ENCODE results near the gene GSC.
"Not testable (repeated sequence)": the region's sequence is repeated elsewhere in the genome, so short reads cannot be mapped to it uniquely, and the experiment has no call there.

GSC gene

GRCh38 chr14:94769391-94770250 is at the start of gene GSC:
Gene GSC (minus strand): TSS chr14:94770113. CDS start chr14:94770015, 98 bp downstream.
- H3K9me3 ChIP-seq (ENCODE audit: control insufficient read depth, low read depth, low read length), result no peaks in the 10 kb centered on the region
- H3K36me3 ChIP-seq (ENCODE audit: control insufficient read depth, low read depth, low read length), result no peaks in the 10 kb centered on the region
- H3K27ac ChIP-seq (ENCODE audit: low read length), result no peak within 1 kb of the TSS
- H3K4me1 ChIP-seq (ENCODE audit: control insufficient read depth, low read depth, low read length), result peaks cover 39% of the 10 kb centered on the region
- H3K27me3 ChIP-seq (ENCODE audit: control insufficient read depth, insufficient read depth, low read length), result peaks cover 100% of the 10 kb centered on the region
- peak within 1 kb of the TSS; percentile 17 for H3K9ac ChIP-seq (ENCODE audit: low read length)
- H3K4me3 ChIP-seq (ENCODE audit: low read length), result peak within 1 kb of the TSS; percentile 48

GRCh38 chr14:94819531-94819930 is 49.6 kb upstream of the GSC start:
- Histone ChIP-seq H3K36me3 (ENCODE audit: control insufficient read depth, low read depth, low read length) (no peaks in the 10 kb centered on the region), H3K27me3 (ENCODE audit: control insufficient read depth, insufficient read depth, low read length) (no peaks in the 10 kb centered on the region), H3K27ac (ENCODE audit: low read length) (no peak overlapping the region), H3K4me1 (ENCODE audit: control insufficient read depth, low read depth, low read length) (no peaks in the 10 kb centered on the region), H3K9ac (ENCODE audit: low read length) (no peak overlapping the region), H3K4me3 (ENCODE audit: low read length) (no peak overlapping the region), H3K9me3 (ENCODE audit: control insufficient read depth, low read depth, low read length) (no peaks in the 10 kb centered on the region)

DNA sequence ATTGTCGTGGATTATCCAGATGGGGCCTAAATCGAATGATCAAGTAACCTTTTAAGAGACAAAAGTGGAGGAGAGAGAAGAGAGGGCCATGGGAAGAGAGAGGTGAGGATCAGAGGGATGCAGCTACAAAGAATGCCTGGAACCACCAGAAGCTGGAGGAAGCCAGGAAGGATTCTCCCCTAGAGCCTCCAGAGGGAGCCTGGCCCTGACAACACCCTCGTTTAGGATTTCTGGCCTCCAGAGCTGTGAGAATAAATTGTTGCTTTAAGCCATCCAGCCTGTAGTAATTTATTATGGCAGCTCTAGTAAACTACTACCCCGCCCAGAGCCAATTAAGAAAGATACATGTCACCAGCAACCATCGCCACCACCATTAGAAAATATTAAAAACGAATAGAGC is 46.2 kb upstream of the GSC start:
- no peak overlapping the region for H3K4me3 ChIP-seq (ENCODE audit: low read length)
- no peaks in the 10 kb centered on the region for H3K27me3 ChIP-seq (ENCODE audit: control insufficient read depth, insufficient read depth, low read length)
- no peak overlapping the region for H3K27ac ChIP-seq (ENCODE audit: low read length)
- no peaks in the 10 kb centered on the region for H3K9me3 ChIP-seq (ENCODE audit: control insufficient read depth, low read depth, low read length)
- no peak overlapping the region for H3K9ac ChIP-seq (ENCODE audit: low read length)
- H3K36me3 ChIP-seq (ENCODE audit: control insufficient read depth, low read depth, low read length), result no peaks in the 10 kb centered on the region
- H3K4me1 ChIP-seq (ENCODE audit: control insufficient read depth, low read depth, low read length), result no peaks in the 10 kb centered on the region

DNA sequence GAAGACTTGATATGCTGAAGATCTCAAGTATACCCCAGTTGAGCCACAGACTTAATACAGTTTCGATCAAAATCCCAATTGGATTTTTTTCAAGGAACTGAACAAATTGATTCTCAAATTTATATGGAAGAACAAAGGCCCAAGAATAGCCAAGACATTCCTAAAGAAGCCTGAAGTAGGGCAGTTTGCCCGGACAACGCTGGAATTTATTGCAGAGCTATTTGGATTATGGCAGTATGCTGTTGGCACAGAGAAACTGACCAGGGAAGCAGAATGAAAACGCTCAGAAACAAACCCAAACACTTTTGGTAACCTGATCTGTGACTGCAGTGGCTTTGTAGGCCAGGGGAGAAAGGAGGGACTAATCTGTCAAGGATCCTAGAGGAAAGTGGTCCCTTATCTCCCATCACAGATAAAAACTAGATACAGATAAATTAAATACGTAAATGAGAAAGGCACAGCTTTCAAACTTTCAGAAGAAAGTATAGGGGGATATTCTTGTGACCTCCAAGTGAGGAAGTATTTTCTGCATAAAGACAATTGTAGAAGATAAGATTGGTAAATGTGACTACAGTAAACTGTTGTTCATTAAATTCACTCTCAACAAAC is 35.9 kb upstream of the GSC start:
- H3K9ac ChIP-seq (ENCODE audit: low read length), result no peak overlapping the region
- no peak overlapping the region for H3K27ac ChIP-seq (ENCODE audit: low read length)
- no peaks in the 10 kb centered on the region for H3K27me3 ChIP-seq (ENCODE audit: control insufficient read depth, insufficient read depth, low read length)
- no peak overlapping the region for H3K4me3 ChIP-seq (ENCODE audit: low read length)
- H3K9me3 ChIP-seq (ENCODE audit: control insufficient read depth, low read depth, low read length), result no peaks in the 10 kb centered on the region
- H3K36me3 ChIP-seq (ENCODE audit: control insufficient read depth, low read depth, low read length), result no peaks in the 10 kb centered on the region
- H3K4me1 ChIP-seq (ENCODE audit: control insufficient read depth, low read depth, low read length), result no peaks in the 10 kb centered on the region

- H3K4me3 ChIP-seq (ENCODE audit: low read length), result no peak overlapping the region
- no peak overlapping the region for H3K27ac ChIP-seq (ENCODE audit: low read length)
- no peaks in the 10 kb centered on the region for H3K27me3 ChIP-seq (ENCODE audit: control insufficient read depth, insufficient read depth, low read length)
- H3K4me1 ChIP-seq (ENCODE audit: control insufficient read depth, low read depth, low read length), result no peaks in the 10 kb centered on the region
- no peaks in the 10 kb centered on the region for H3K9me3 ChIP-seq (ENCODE audit: control insufficient read depth, low read depth, low read length)
- no peak overlapping the region for H3K9ac ChIP-seq (ENCODE audit: low read length)
- no peaks in the 10 kb centered on the region for H3K36me3 ChIP-seq (ENCODE audit: control insufficient read depth, low read depth, low read length)
Observed at GRCh38 chr14:94801225-94801624, 31.3 kb upstream of the GSC start.

DNA sequence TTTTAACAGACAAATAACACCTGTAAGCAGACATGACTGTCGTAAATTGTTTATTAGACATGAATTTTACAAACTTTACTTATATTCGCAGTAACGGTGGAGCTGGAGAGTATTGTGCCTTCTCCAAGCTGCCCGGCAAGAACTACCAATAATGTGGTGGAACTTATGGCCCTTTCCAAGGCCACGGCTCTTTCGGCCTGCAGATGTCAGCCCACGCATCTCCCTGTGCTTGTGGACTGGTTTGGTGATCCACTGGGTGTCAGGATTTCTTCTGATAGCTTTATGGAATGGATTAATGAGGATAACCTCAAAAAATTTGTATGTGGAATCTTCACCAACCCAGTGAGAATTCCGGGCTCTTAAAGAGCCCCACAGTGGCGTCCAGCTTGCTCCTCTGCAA is 30.9 kb upstream of the GSC start:
- H3K4me1 ChIP-seq (ENCODE audit: control insufficient read depth, low read depth, low read length); H3K9me3 ChIP-seq (ENCODE audit: control insufficient read depth, low read depth, low read length); H3K36me3 ChIP-seq (ENCODE audit: control insufficient read depth, low read depth, low read length); H3K27ac ChIP-seq (ENCODE audit: low read length); H3K27me3 ChIP-seq (ENCODE audit: control insufficient read depth, insufficient read depth, low read length); H3K9ac ChIP-seq (ENCODE audit: low read length); H3K4me3 ChIP-seq (ENCODE audit: low read length): not testable (repeated sequence)

GRCh38 chr14:94797887-94798286 is 28.0 kb upstream of the GSC start:
- no peaks in the 10 kb centered on the region for H3K27me3 ChIP-seq (ENCODE audit: control insufficient read depth, insufficient read depth, low read length)
- no peaks in the 10 kb centered on the region for H3K9me3 ChIP-seq (ENCODE audit: control insufficient read depth, low read depth, low read length)
- H3K27ac ChIP-seq (ENCODE audit: low read length), result no peak overlapping the region
- no peak overlapping the region for H3K4me3 ChIP-seq (ENCODE audit: low read length)
- no peaks in the 10 kb centered on the region for H3K36me3 ChIP-seq (ENCODE audit: control insufficient read depth, low read depth, low read length)
- no peaks in the 10 kb centered on the region for H3K4me1 ChIP-seq (ENCODE audit: control insufficient read depth, low read depth, low read length)
- H3K9ac ChIP-seq (ENCODE audit: low read length), result no peak overlapping the region

DNA sequence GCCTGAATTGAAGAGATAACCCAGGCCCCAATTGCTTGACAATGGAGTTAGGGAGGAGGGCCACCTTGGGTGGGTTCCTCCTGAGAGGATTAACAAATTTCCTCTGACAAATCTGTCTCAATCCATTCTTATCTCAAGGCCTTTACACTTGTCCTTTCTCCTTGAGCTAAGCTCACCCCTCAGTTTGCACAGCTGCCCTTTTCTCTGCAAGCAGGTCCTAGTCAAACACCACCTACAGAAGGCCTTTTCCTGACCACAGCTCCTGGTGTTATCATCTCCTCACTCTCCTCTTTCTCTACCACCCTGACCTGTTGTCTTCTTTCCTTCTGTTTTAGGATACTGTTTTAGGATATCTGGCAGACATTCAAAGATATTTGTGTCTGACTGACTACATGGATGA is 26.4 kb upstream of the GSC start:
- no peaks in the 10 kb centered on the region for H3K27me3 ChIP-seq (ENCODE audit: control insufficient read depth, insufficient read depth, low read length)
- no peaks in the 10 kb centered on the region for H3K4me1 ChIP-seq (ENCODE audit: control insufficient read depth, low read depth, low read length)
- no peaks in the 10 kb centered on the region for H3K36me3 ChIP-seq (ENCODE audit: control insufficient read depth, low read depth, low read length)
- H3K9me3 ChIP-seq (ENCODE audit: control insufficient read depth, low read depth, low read length), result no peaks in the 10 kb centered on the region
- no peak overlapping the region for H3K4me3 ChIP-seq (ENCODE audit: low read length)
- no peak overlapping the region for H3K9ac ChIP-seq (ENCODE audit: low read length)
- no peak overlapping the region for H3K27ac ChIP-seq (ENCODE audit: low read length)

GRCh38 chr14:94795372-94795771 is 25.5 kb upstream of the GSC start:
- H3K36me3 ChIP-seq (ENCODE audit: control insufficient read depth, low read depth, low read length), result no peaks in the 10 kb centered on the region
- H3K9me3 ChIP-seq (ENCODE audit: control insufficient read depth, low read depth, low read length), result no peaks in the 10 kb centered on the region
- H3K4me1 ChIP-seq (ENCODE audit: control insufficient read depth, low read depth, low read length), result no peaks in the 10 kb centered on the region
- H3K27me3 ChIP-seq (ENCODE audit: control insufficient read depth, insufficient read depth, low read length), result no peaks in the 10 kb centered on the region
- H3K9ac ChIP-seq (ENCODE audit: low read length), result no peak overlapping the region
- H3K4me3 ChIP-seq (ENCODE audit: low read length), result no peak overlapping the region
- H3K27ac ChIP-seq (ENCODE audit: low read length), result no peak overlapping the region

DNA sequence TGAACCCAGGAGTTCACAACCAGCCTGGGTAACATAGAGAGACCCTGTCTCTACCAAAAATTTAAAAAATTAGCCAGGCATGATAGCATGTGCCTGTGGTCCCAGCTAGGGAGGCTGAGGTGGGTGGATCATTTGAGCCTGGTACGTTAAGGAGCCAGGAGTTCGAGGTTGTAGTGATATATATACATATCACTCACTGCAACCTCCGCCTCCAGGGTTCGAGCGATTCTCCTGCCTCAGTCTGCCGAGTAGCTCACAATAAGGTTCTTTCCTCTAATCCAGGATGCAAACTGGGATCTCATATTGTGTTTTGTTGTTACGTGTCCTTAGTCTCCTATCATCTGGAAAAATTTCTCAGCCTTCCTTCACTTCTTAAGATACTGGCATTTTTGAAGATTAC is 24.0 kb upstream of the GSC start:
- H3K9ac ChIP-seq (ENCODE audit: low read length), result no peak overlapping the region
- H3K36me3 ChIP-seq (ENCODE audit: control insufficient read depth, low read depth, low read length), result no peaks in the 10 kb centered on the region
- no peaks in the 10 kb centered on the region for H3K9me3 ChIP-seq (ENCODE audit: control insufficient read depth, low read depth, low read length)
- H3K4me3 ChIP-seq (ENCODE audit: low read length), result no peak overlapping the region
- H3K27ac ChIP-seq (ENCODE audit: low read length), result no peak overlapping the region
- no peaks in the 10 kb centered on the region for H3K27me3 ChIP-seq (ENCODE audit: control insufficient read depth, insufficient read depth, low read length)
- H3K4me1 ChIP-seq (ENCODE audit: control insufficient read depth, low read depth, low read length), result no peaks in the 10 kb centered on the region

DNA sequence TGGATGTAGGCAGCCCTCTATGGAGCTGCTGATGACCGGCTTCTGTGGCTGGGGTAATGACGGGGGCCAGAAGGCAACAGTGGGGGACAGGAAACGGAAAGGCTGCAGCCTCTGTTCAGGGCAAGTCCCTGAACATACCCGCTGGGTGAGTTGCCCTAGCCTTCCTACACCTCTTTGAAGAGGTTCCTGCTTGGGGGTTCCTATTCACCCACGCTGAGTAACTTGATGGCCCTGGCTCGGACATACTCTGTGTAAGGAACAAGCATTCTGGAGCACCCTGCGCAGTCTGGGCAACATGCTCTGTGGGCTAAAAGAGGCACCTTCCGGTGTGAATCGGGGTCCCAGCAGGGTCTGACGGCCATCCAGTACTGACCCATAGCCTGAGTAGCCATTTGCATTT is 17.7 kb upstream of the GSC start:
- H3K9ac ChIP-seq (ENCODE audit: low read length), result no peak overlapping the region
- H3K4me1 ChIP-seq (ENCODE audit: control insufficient read depth, low read depth, low read length), result no peaks in the 10 kb centered on the region
- H3K9me3 ChIP-seq (ENCODE audit: control insufficient read depth, low read depth, low read length), result no peaks in the 10 kb centered on the region
- H3K27me3 ChIP-seq (ENCODE audit: control insufficient read depth, insufficient read depth, low read length), result no peaks in the 10 kb centered on the region
- no peaks in the 10 kb centered on the region for H3K36me3 ChIP-seq (ENCODE audit: control insufficient read depth, low read depth, low read length)
- H3K27ac ChIP-seq (ENCODE audit: low read length), result no peak overlapping the region
- H3K4me3 ChIP-seq (ENCODE audit: low read length), result no peak overlapping the region

DNA sequence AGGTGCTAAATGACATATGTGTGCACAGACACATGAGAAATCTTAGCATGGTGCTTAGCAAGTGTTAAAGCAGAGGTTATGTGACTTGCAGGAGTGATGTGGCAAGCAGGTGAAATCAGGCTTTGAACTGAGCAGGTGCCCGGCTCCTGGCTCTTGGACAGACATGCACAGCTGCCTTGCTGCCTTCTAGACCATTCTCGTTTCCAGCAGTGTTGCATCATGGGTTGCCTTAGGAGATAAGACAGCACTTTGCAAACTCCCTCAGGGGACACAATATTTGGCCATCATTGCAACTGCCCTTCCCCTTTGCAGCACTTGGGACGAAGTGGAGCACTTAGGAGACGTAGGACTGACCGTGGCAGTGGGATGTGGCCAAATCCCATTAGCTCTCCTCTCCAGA is 17.2 kb upstream of the GSC start:
- no peak overlapping the region for H3K4me3 ChIP-seq (ENCODE audit: low read length)
- H3K9me3 ChIP-seq (ENCODE audit: control insufficient read depth, low read depth, low read length), result no peaks in the 10 kb centered on the region
- H3K27ac ChIP-seq (ENCODE audit: low read length), result no peak overlapping the region
- no peaks in the 10 kb centered on the region for H3K36me3 ChIP-seq (ENCODE audit: control insufficient read depth, low read depth, low read length)
- H3K4me1 ChIP-seq (ENCODE audit: control insufficient read depth, low read depth, low read length), result no peaks in the 10 kb centered on the region
- no peak overlapping the region for H3K9ac ChIP-seq (ENCODE audit: low read length)
- peaks cover under 1% of the 10 kb centered on the region for H3K27me3 ChIP-seq (ENCODE audit: control insufficient read depth, insufficient read depth, low read length)
